Neuronal stem cell (in vitro differentiated cells): Measurements from ENCODE around the gene METAP1D.

Experiments used
- DNase-seq: peaks from one replicate; pipeline ENCODE4 v3.0.0-alpha.2; 2013; ENCODE audit warnings: low spot score
- H2AFZ ChIP-seq: one replicate; pipeline ENCODE4 v1.6.1; 2013; ENCODE audit warnings: mild to moderate bottlenecking, low read length, inconsistent platforms
- H2AK5ac ChIP-seq: 2 replicates; pipeline ENCODE4 v1.6.1; 2013; ENCODE audit warnings: low read depth, mild to moderate bottlenecking, inconsistent platforms, low read length, moderate library complexity, mixed read lengths
- H2BK120ac ChIP-seq: 2 replicates; pipeline ENCODE4 v1.6.1; 2013; ENCODE audit warnings: low read depth, mild to moderate bottlenecking, inconsistent platforms, low read length, moderate library complexity, mixed read lengths
- H2BK12ac ChIP-seq: one replicate; pipeline ENCODE4 v1.6.1; 2013; ENCODE audit warnings: low read length, inconsistent platforms
- H2BK15ac ChIP-seq: 2 replicates; pipeline ENCODE4 v1.6.1; 2013; ENCODE audit warnings: mild to moderate bottlenecking, low read length, inconsistent platforms, mixed read lengths
- H2BK5ac ChIP-seq: one replicate; pipeline ENCODE4 v1.6.1; 2013; ENCODE audit warnings: inconsistent platforms, mild to moderate bottlenecking, low read length, moderate library complexity
- H3K14ac ChIP-seq: one replicate; pipeline ENCODE4 v1.6.1; 2013; ENCODE audit warnings: low read length, inconsistent platforms
- H3K18ac ChIP-seq: 2 replicates; pipeline ENCODE4 v1.6.1; 2013; ENCODE audit warnings: low read length, inconsistent platforms
- H3K23ac ChIP-seq: 2 replicates; pipeline ENCODE4 v1.6.1; 2013; ENCODE audit warnings: low read depth, mild to moderate bottlenecking, mixed read lengths, low read length, inconsistent platforms; ENCODE audit not compliant: poor library complexity
- H3K27ac ChIP-seq: replicated peaks from 3 replicates; pipeline ENCODE4 v1.5.1; 2013; ENCODE audit warnings: low read length, inconsistent platforms
- H3K27me3 ChIP-seq, 3 experiments: 2 replicates each; pipeline ENCODE4 v1.6.1; 2013; ENCODE audit warnings: low read length in 3 of 3, mild to moderate bottlenecking in 2 of 3, inconsistent platforms in 1 of 3, low read depth in 1 of 3, mixed read lengths in 1 of 3, moderate library complexity in 1 of 3; ENCODE audit not compliant: control insufficient read depth in 3 of 3, insufficient read depth in 3 of 3
- H3K36me3 ChIP-seq, 2 donors: replicated peaks in 1 of 2; 2 replicates each; pipeline ENCODE4 v1.6.1; 2013; ENCODE audit warnings: low read length in 2 of 2; ENCODE audit not compliant: control insufficient read depth in 2 of 2, insufficient read depth in 2 of 2
- H3K4ac ChIP-seq: 2 replicates; pipeline ENCODE4 v1.6.1; 2013; ENCODE audit warnings: inconsistent platforms, mild to moderate bottlenecking, low read length, moderate library complexity
- H3K4me1 ChIP-seq, 2 donors: 1 replicate in 1 of 2; 2 replicates in 1 of 2; pipeline ENCODE4 v1.6.1; 2013; ENCODE audit warnings: low read length in 2 of 2, low read depth in 1 of 2; ENCODE audit not compliant: control insufficient read depth in 2 of 2, insufficient read depth in 1 of 2
- H3K4me2 ChIP-seq: one replicate; pipeline ENCODE4 v1.6.1; 2013; ENCODE audit warnings: mild to moderate bottlenecking, low read length, inconsistent platforms; ENCODE audit not compliant: insufficient read depth, poor library complexity, severe bottlenecking
- H3K4me3 ChIP-seq, 2 donors: 2 replicates each; pipeline ENCODE4 v1.5.1; 2013; ENCODE audit warnings: low read length in 2 of 2, mild to moderate bottlenecking in 2 of 2, inconsistent platforms in 1 of 2, moderate library complexity in 1 of 2
- H3K79me1 ChIP-seq: one replicate; pipeline ENCODE4 v1.6.1; 2013; ENCODE audit warnings: low read depth, mild to moderate bottlenecking, inconsistent platforms, low read length, moderate library complexity
- H3K9ac ChIP-seq: one replicate; pipeline ENCODE4 v1.6.1; 2013; ENCODE audit warnings: mild to moderate bottlenecking, low read depth, low read length, inconsistent platforms; ENCODE audit not compliant: poor library complexity
- H3K9me3 ChIP-seq, 2 donors: replicated peaks in 1 of 2; 2 replicates each; pipeline versions ENCODE3 to v1.6.1; 2013; ENCODE audit warnings: low read length in 2 of 2, mild to moderate bottlenecking in 2 of 2, inconsistent platforms in 1 of 2, low read depth in 1 of 2, mixed read lengths in 1 of 2, moderate library complexity in 1 of 2; ENCODE audit not compliant: control insufficient read depth in 2 of 2, insufficient read depth in 1 of 2
- H4K8ac ChIP-seq: one replicate; pipeline ENCODE4 v1.6.1; 2013; ENCODE audit warnings: low read depth, mild to moderate bottlenecking, inconsistent platforms, low read length, moderate library complexity
- H4K91ac ChIP-seq: one replicate; pipeline ENCODE4 v1.6.1; 2013; ENCODE audit warnings: low read length, low read depth, mild to moderate bottlenecking, inconsistent platforms; ENCODE audit not compliant: poor library complexity
- WGBS, 2 donors: extraction: QIAGEN DNeasy Blood & Tissue Kit; methylation state at CpG; one replicate each; pipeline ENCODE4 v1.1.7; 2013; ENCODE audit warnings: missing lambda C conversion rate in 2 of 2, mixed read lengths in 1 of 2; ENCODE audit not compliant: insufficient read length in 2 of 2, insufficient replicate concordance in 1 of 2; ENCODE audit errors: extremely low coverage in 2 of 2; 5-methylcytosine and 5-hydroxymethylcytosine counted together

Gene METAP1D

GRCh38 chr2:172038604-172039003 lies 38.9 kb downstream of the METAP1D start:
- Histone ChIP-seq H3K27ac (no peak overlapping the region), H4K91ac (no peak overlapping the region), H3K4ac (no peak overlapping the region), H3K9me3 (peaks cover 0 to 2% of the 10 kb centered on the region in 2 donors), H2BK12ac (no peak overlapping the region), H2BK15ac (no peak overlapping the region), H3K14ac (no peak overlapping the region), H3K4me3 (no peak overlapping the region), H3K27me3 (no peaks in the 10 kb centered on the region), H3K36me3 (no peaks in the 10 kb centered on the region), H2AK5ac (no peak overlapping the region), H3K79me1 (no peaks in the 10 kb centered on the region), H3K18ac (no peak overlapping the region), H3K4me2 (no peak overlapping the region), H2BK120ac (no peak overlapping the region), H2BK5ac (no peak overlapping the region), H4K8ac (no peak overlapping the region), H3K23ac (no peak overlapping the region), H2AFZ (no peak overlapping the region), H3K4me1 (no peaks in the 10 kb centered on the region), H3K9ac (no peak overlapping the region)
- WGBS, 2 donors: no CpG with 5 or more reads among the region's 2 CpGs
- DNase-seq: no peak

DNA sequence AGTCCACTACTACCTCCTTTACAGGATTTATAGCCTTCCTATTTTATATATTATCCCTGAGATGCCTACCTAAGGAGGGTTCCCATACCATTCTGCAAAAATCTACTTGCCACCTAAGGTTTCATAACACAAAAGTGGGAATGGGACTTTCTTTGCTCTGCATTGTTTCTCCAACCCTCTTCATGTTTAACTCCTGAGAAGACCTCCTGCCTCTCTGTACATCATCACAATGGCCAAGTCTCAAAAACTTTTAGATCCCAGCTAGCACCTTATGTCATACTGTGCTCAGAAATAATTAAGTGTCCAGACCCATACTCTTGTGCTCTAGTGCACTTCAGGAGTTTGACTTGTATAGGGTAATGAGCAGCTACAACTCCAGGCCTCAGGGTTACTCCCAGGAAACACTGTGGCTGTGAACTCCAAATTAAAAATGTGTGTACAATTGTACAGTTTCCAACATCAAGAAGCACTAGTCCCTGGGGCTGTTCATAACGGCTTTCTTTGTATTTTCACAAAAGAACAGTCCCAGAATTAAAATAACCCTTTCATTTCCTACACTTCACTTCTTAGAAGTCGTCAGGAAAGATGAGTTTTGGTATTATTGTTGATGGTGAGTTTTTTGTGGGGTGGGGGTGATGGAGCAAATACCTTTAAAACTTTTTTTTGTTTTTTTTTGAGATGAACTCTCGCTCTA lies 39.4 kb downstream of the METAP1D start:
- Histone ChIP-seq H3K79me1 (no peaks in the 10 kb centered on the region), H2AK5ac (no peak overlapping the region), H3K27ac (no peak overlapping the region), H3K14ac (no peak overlapping the region), H4K8ac (no peak overlapping the region), H4K91ac (no peak overlapping the region), H2BK5ac (no peak overlapping the region), H3K4me1 (no peaks in the 10 kb centered on the region), H3K4me2 (no peak overlapping the region), H3K36me3 (no peaks in the 10 kb centered on the region), H2AFZ (no peak overlapping the region), H3K18ac (no peak overlapping the region), H3K27me3 (no peaks in the 10 kb centered on the region), H3K23ac (no peak overlapping the region), H3K9ac (no peak overlapping the region), H2BK15ac (no peak overlapping the region), H3K9me3 (peaks cover 0 to 2% of the 10 kb centered on the region in 2 donors), H3K4ac (no peak overlapping the region), H2BK120ac (no peak overlapping the region), H2BK12ac (no peak overlapping the region), H3K4me3 (no peak overlapping the region)
- no peak for DNase-seq
- WGBS, 2 donors: no CpG with 5 or more reads among the region's 3 CpGs

GRCh38 chr2:172040311-172040710 lies 40.6 kb downstream of the METAP1D start:
- H3K4me1 ChIP-seq: no peaks in the 10 kb centered on the region
- H3K14ac ChIP-seq: no peak overlapping the region
- H2BK15ac ChIP-seq: no peak overlapping the region
- no peak for DNase-seq
- no peak overlapping the region for H3K23ac ChIP-seq
- no peak overlapping the region for H3K9ac ChIP-seq
- H3K27me3 ChIP-seq: no peaks in the 10 kb centered on the region
- no peak overlapping the region for H3K4ac ChIP-seq
- H3K18ac ChIP-seq: no peak overlapping the region
- no peak overlapping the region for H2BK5ac ChIP-seq
- H2BK120ac ChIP-seq: no peak overlapping the region
- no peak overlapping the region for H2AK5ac ChIP-seq
- no peaks in the 10 kb centered on the region for H3K79me1 ChIP-seq
- no peak overlapping the region for H3K4me2 ChIP-seq
- H3K9me3 ChIP-seq: peaks cover 0 to 2% of the 10 kb centered on the region in 2 donors
- H2BK12ac ChIP-seq: no peak overlapping the region
- WGBS, 2 donors: no CpG with 5 or more reads among the region's 6 CpGs
- H4K8ac ChIP-seq: no peak overlapping the region
- no peak overlapping the region for H4K91ac ChIP-seq
- H2AFZ ChIP-seq: no peak overlapping the region
- no peaks in the 10 kb centered on the region for H3K36me3 ChIP-seq
- no peak overlapping the region for H3K27ac ChIP-seq
- no peak overlapping the region for H3K4me3 ChIP-seq

DNA sequence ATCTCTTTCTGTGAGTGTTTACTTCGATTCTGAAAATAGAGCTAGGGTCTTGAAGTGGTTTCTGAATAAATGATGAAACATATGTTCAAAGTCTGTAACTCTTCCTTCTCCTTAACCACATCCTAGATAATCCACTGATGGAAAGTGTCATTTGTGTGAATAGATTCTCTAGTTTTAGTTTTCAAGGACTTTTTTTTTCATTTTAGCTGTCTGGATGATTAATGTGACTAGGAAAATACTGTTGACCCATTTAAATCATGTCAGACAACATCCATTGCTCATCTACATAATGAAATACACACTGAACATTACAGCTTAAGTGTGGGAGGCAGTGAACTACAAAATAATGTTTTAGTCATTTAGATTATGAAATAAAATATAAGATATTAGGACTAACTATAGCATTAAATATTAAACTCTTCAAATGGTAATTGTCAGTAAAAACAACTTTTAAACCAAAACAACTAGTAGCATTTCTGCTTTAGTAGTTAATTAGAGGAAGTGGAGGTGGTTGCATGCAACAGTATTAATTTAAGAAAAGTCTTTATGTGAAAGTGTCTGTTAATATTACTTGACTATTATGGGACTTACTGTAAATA lies 46.4 kb downstream of the METAP1D start:
- Histone ChIP-seq H3K14ac (no peak overlapping the region), H4K91ac (no peak overlapping the region), H3K27me3 (no peaks in the 10 kb centered on the region), H2BK12ac (no peak overlapping the region), H2BK120ac (no peak overlapping the region), H2AFZ (no peak overlapping the region), H4K8ac (no peak overlapping the region), H3K23ac (no peak overlapping the region), H3K4me1 (peaks cover 0 to 2% of the 10 kb centered on the region in 2 donors), H3K9me3 (no peaks in the 10 kb centered on the region), H3K36me3 (no peaks in the 10 kb centered on the region), H3K18ac (no peak overlapping the region), H3K27ac (no peak overlapping the region), H3K4me3 (no peak overlapping the region), H2BK15ac (no peak overlapping the region), H2AK5ac (no peak overlapping the region), H3K9ac (no peak overlapping the region), H3K4me2 (no peak overlapping the region), H3K79me1 (no peaks in the 10 kb centered on the region), H3K4ac (no peak overlapping the region), H2BK5ac (no peak overlapping the region)
- no CpG with 5 or more reads among the region's 1 CpG for WGBS, 2 donors
- DNase-seq: no peak
